HCT116 (cell line): Measurements from ENCODE around the gene SLC13A3. TPM values are rescaled to one million over a fixed set of nuclear protein-coding genes. Genes with fewer than 3 reads are reported as not detected.

Experiments
- ATAC-seq: fragments of 200-7000 bp; cut with Tn5 transposase; 2 replicates; pipeline ENCODE4 v1.9.1; 2020; ENCODE audit warnings: mild to moderate bottlenecking, moderate library complexity
- BruUV-seq: library from RNA; stranded (reverse); fragments of 400-500 nt; replicated peaks from 2 replicates; lab custom pipeline; 2021; lab: Mats Ljungman, UMichigan
- CTCF ChIA-PET: fragments of 300-600 bp; sonication (Branson Sonifier 250); formaldehyde crosslinking; loops from one replicate; lab custom pipeline; 2021; ENCODE audit warnings: antibody characterized with exemption; lab: Charles Lee
- POLR2A ChIA-PET: fragments of 300-600, 350-600 bp; sonication (Branson Sonifier 250); formaldehyde crosslinking; loops from one replicate; lab custom pipeline; 2021; ENCODE audit warnings: antibody characterized with exemption; lab: Charles Lee
- RAD21 ChIA-PET, 2 experiments: fragments of 300-600 bp; sonication (Branson Sonifier 250); formaldehyde crosslinking; loops; one replicate each; lab custom pipeline; 2023; ENCODE audit warnings: low total read pairs in 2 of 2; ENCODE audit not compliant: uncharacterized antibody in 2 of 2, unreplicated experiment in 2 of 2, low non-redundant PET in 1 of 2; lab: Charles Lee
- DNase-seq: peaks from one replicate; pipeline ENCODE4 v3.0.0-alpha.2; 2010; ENCODE audit warnings: low read depth, low spot score
- H2AFZ ChIP-seq: fragments of 200-600 bp; shearing (Covaris generic), sonication (generic); 2 replicates; pipeline ENCODE4 v1.6.1; 2017; ENCODE audit warnings: low read depth, mixed run types, mixed read lengths, antibody characterized with exemption, low read length; ENCODE audit not compliant: poor library complexity, severe bottlenecking
- H3K27ac ChIP-seq: 2 replicates; pipeline ENCODE4 v1.5.1; 2012; ENCODE audit warnings: low read depth, low read length
- H3K27me3 ChIP-seq: fragments of 200-600 bp; sonication (generic); 2 replicates; pipeline ENCODE4 v1.6.1; 2016; ENCODE audit warnings: mixed run types, low read length, mixed read lengths; ENCODE audit not compliant: insufficient read depth
- H3K36me3 ChIP-seq, 2 experiments: fragments of 200-500 bp in 1 of 2; fragments of 200-600 bp in 1 of 2; sonication (Bioruptor generic) in 1 of 2; sonication (generic) in 1 of 2; 2 replicates each; pipeline versions ENCODE4 v1.5.1 to v1.6.1; 2014 to 2016; ENCODE audit warnings: low read length in 2 of 2, inconsistent platforms in 1 of 2, mixed read lengths in 1 of 2, mixed run types in 1 of 2; ENCODE audit not compliant: insufficient read depth in 2 of 2, control insufficient read depth in 1 of 2
- H3K4me1 ChIP-seq, 2 experiments: fragments of 200-600 bp in 1 of 2; sonication (generic) in 1 of 2; 2 replicates each; pipeline versions ENCODE4 v1.5.1 to v1.6.1; 2012 to 2017; ENCODE audit warnings: low read length in 2 of 2, inconsistent platforms in 1 of 2, mild to moderate bottlenecking in 1 of 2, mixed read lengths in 1 of 2, mixed run types in 1 of 2, moderate library complexity in 1 of 2; ENCODE audit not compliant: insufficient read depth in 2 of 2, control insufficient read depth in 1 of 2
- H3K4me2 ChIP-seq: fragments of 200-600 bp; sonication (generic); 2 replicates; pipeline ENCODE4 v1.6.1; 2017; ENCODE audit warnings: mixed run types, low read length, mixed read lengths
- H3K4me3 ChIP-seq, 2 experiments: fragments of 200-600 bp in 1 of 2; sonication (generic) in 1 of 2; replicated peaks in 1 of 2; 2 replicates each; pipeline ENCODE4 v1.5.1; 2011 to 2016; ENCODE audit warnings: low read length in 2 of 2, control low read depth in 1 of 2, low read depth in 1 of 2, mild to moderate bottlenecking in 1 of 2, mixed read lengths in 1 of 2, mixed run types in 1 of 2
- H3K79me2 ChIP-seq: fragments of 200-600 bp; sonication (generic); 2 replicates; pipeline ENCODE4 v1.6.1; 2017; ENCODE audit warnings: mild to moderate bottlenecking, mixed run types, low read length, moderate library complexity, mixed read lengths; ENCODE audit not compliant: insufficient read depth
- H3K9ac ChIP-seq: fragments of 200-600 bp; sonication (generic); 2 replicates; pipeline ENCODE4 v1.6.1; 2016; ENCODE audit warnings: low read length, mixed read lengths
- H3K9me2 ChIP-seq: fragments of 200-600 bp; sonication (generic), shearing (Covaris generic); 2 replicates; pipeline ENCODE4 v1.6.1; 2017; ENCODE audit warnings: mixed run types, mild to moderate bottlenecking, moderate library complexity; ENCODE audit not compliant: insufficient read depth
- H3K9me3 ChIP-seq, 2 experiments: fragments of 200-500 bp in 1 of 2; fragments of 200-600 bp in 1 of 2; sonication (Bioruptor generic) in 1 of 2; sonication (generic) in 1 of 2; 2 replicates each; pipeline ENCODE4 v1.6.1; 2014 to 2017; ENCODE audit warnings: low read length in 2 of 2, mixed read lengths in 2 of 2, inconsistent platforms in 1 of 2, low read depth in 1 of 2, mild to moderate bottlenecking in 1 of 2, mixed run types in 1 of 2, moderate library complexity in 1 of 2; ENCODE audit not compliant: control insufficient read depth in 1 of 2, insufficient read depth in 1 of 2
- H4K20me1 ChIP-seq: fragments of 200-600 bp; sonication (generic), shearing (Covaris generic); 2 replicates; pipeline ENCODE4 v1.6.1; 2017; ENCODE audit warnings: mixed run types, mild to moderate bottlenecking, moderate library complexity; ENCODE audit not compliant: insufficient read depth
- ATF3 ChIP-seq: IDR thresholded peaks from 2 replicates; pipeline ENCODE4 v1.6.1; 2012
- CEBPB ChIP-seq: IDR thresholded peaks from 2 replicates; pipeline ENCODE4 v1.6.1; 2012; ENCODE audit warnings: low read depth
- EGR1 ChIP-seq: IDR thresholded peaks from 2 replicates; pipeline ENCODE4 v1.6.1; 2012; ENCODE audit warnings: low read depth
- EZH2 ChIP-seq: fragments of 200-600 bp; sonication (generic); IDR thresholded peaks from 2 replicates; pipeline ENCODE4 v1.6.1; 2017; ENCODE audit warnings: antibody characterized with exemption, mixed run types
- EZH2phosphoT487 ChIP-seq: fragments of 200-600 bp; IDR thresholded peaks from 2 replicates; pipeline ENCODE4 v1.6.1; 2018; ENCODE audit warnings: antibody characterized with exemption, borderline replicate concordance
- FOSL1 ChIP-seq: IDR thresholded peaks from 2 replicates; pipeline ENCODE4 v1.6.1; 2012; ENCODE audit warnings: low read depth
- JUND ChIP-seq: IDR thresholded peaks from 2 replicates; pipeline ENCODE4 v1.6.1; 2012
- MAX ChIP-seq: IDR thresholded peaks from 2 replicates; pipeline ENCODE4 v1.6.1; 2012
- POLR2A ChIP-seq: IDR thresholded peaks from 2 replicates; pipeline ENCODE4 v1.7.0; 2011; ENCODE audit warnings: borderline replicate concordance; ENCODE audit not compliant: insufficient read depth, insufficient read length; ENCODE audit errors: extremely low read depth
- POLR2AphosphoS5 ChIP-seq: IDR thresholded peaks from 2 replicates; pipeline ENCODE4 v1.6.1; 2011; ENCODE audit warnings: mild to moderate bottlenecking, low read depth, low read length, moderate library complexity
- SIN3A ChIP-seq: IDR thresholded peaks from 2 replicates; pipeline ENCODE4 v1.6.1; 2012; ENCODE audit warnings: low read depth
- SRF ChIP-seq: IDR thresholded peaks from 2 replicates; pipeline ENCODE4 v1.6.1; 2012; ENCODE audit warnings: low read depth
- YY1 ChIP-seq: IDR thresholded peaks from 2 replicates; pipeline ENCODE4 v1.6.1; 2011; ENCODE audit warnings: low read length, low read depth, moderate library complexity, mild to moderate bottlenecking; ENCODE audit not compliant: insufficient replicate concordance; ENCODE audit errors: extremely low read depth
- intact Hi-C: fragments of 100-400 bp; cut with micrococcal nuclease; formaldehyde crosslinking; loops from 2 replicates; pipeline ENCODE4 v1.10.0; 2022
- total RNA-seq: library from RNA; stranded (reverse); gene quantifications from one replicate; pipeline ENCODE4 v1.2.1, GENCODE V29; 2021; ENCODE audit not compliant: unreplicated experiment
- TF ChIP-seq, protein P1 (sequence below): IDR thresholded peaks from 2 replicates; pipeline ENCODE4 v1.6.1; 2011; ENCODE audit warnings: mild to moderate bottlenecking, low read length, moderate library complexity; ENCODE audit not compliant: insufficient replicate concordance; ENCODE audit errors: extremely low read depth

Gene SLC13A3
- total RNA-seq, 1 experiment from 2014 or later = not detected

DNA sequence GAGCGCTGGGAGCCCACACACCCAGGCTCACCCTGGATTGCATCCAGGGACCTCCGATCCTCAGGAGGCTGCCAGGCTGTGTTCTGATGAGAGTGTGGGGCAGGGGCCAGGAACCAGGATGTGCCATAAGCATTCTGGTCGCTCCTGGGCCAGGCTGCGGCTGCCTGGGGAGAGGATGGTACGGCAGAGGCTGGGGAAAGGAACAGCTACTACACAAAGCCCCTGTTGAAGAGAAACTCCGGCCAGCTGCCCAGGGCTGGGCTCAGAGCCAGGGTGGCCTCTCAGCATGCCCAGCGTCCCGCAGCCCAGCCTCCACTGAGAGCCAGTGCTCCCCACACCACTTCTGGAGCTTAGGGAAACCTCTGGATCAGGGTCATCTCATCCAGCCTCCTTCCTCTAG, 79.1 kb downstream of the SLC13A3 start:
- TF ChIP-seq, protein P1, sequence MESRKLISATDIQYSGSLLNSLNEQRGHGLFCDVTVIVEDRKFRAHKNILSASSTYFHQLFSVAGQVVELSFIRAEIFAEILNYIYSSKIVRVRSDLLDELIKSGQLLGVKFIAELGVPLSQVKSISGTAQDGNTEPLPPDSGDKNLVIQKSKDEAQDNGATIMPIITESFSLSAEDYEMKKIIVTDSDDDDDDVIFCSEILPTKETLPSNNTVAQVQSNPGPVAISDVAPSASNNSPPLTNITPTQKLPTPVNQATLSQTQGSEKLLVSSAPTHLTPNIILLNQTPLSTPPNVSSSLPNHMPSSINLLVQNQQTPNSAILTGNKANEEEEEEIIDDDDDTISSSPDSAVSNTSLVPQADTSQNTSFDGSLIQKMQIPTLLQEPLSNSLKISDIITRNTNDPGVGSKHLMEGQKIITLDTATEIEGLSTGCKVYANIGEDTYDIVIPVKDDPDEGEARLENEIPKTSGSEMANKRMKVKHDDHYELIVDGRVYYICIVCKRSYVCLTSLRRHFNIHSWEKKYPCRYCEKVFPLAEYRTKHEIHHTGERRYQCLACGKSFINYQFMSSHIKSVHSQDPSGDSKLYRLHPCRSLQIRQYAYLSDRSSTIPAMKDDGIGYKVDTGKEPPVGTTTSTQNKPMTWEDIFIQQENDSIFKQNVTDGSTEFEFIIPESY = no peak
- TF ChIP-seq FOSL1 (no peak), POLR2A (no peak), ATF3 (no peak), SRF (no peak), EZH2 (no peak), SIN3A (no peak), CEBPB (no peak)
- Histone ChIP-seq H3K4me2 (no peak overlapping the region), H3K9me3 (no peaks in the 10 kb centered on the region), H3K9ac (no peak overlapping the region), H3K27ac (no peak overlapping the region), H3K4me3 (no peak overlapping the region), H3K79me2 (no peaks in the 10 kb centered on the region), H2AFZ (no peak overlapping the region), H3K9me2 (no peaks in the 10 kb centered on the region), H3K36me3 (no peaks in the 10 kb centered on the region), H4K20me1 (no peaks in the 10 kb centered on the region), H3K27me3 (0 out of 2 replicates have a peak, but pooled peaks cover 9% of the 10 kb centered on the region), H3K4me1 (no peaks in the 10 kb centered on the region)
- intact Hi-C loops = no loop called here
- ATAC-seq (no peak), DNase-seq (no peak)
- RAD21 ChIA-PET = no interaction called here
- CTCF ChIA-PET = no interaction called here
- no TSS peak for BruUV-seq
- POLR2A ChIA-PET = no interaction called here

GRCh38 chr20:46571418-46571817, 79.8 kb downstream of the SLC13A3 start:
- Histone ChIP-seq H3K9me3 (no peaks in the 10 kb centered on the region), H3K9ac (no peak overlapping the region), H3K9me2 (no peaks in the 10 kb centered on the region), H3K27ac (no peak overlapping the region), H3K27me3 (0 out of 2 replicates have a peak, but pooled peaks cover 9% of the 10 kb centered on the region), H3K36me3 (no peaks in the 10 kb centered on the region), H3K4me2 (no peak overlapping the region), H3K79me2 (no peaks in the 10 kb centered on the region), H2AFZ (no peak overlapping the region), H3K4me3 (no peak overlapping the region), H3K4me1 (no peaks in the 10 kb centered on the region), H4K20me1 (no peaks in the 10 kb centered on the region)
- BruUV-seq = no TSS peak
- POLR2A ChIA-PET = no interaction called here
- CTCF ChIA-PET = no interaction called here
- ATAC-seq (no peak), DNase-seq (no peak)
- intact Hi-C loops = no loop called here
- RAD21 ChIA-PET = no interaction called here
- TF ChIP-seq EGR1 (no peak), POLR2A (no peak), SIN3A (no peak), CEBPB (no peak), SRF (no peak), MAX (no peak), JUND (no peak), YY1 (no peak), POLR2AphosphoS5 (no peak), EZH2 (no peak), EZH2phosphoT487 (no peak)
- TF ChIP-seq, protein P1 = no peak
